ENCODE results near the gene DNAI4.
"Not testable (repeated sequence)": the region's sequence is repeated elsewhere in the genome, so short reads cannot be mapped to it uniquely, and the experiment has no call there.

The DNAI4 gene

DNA sequence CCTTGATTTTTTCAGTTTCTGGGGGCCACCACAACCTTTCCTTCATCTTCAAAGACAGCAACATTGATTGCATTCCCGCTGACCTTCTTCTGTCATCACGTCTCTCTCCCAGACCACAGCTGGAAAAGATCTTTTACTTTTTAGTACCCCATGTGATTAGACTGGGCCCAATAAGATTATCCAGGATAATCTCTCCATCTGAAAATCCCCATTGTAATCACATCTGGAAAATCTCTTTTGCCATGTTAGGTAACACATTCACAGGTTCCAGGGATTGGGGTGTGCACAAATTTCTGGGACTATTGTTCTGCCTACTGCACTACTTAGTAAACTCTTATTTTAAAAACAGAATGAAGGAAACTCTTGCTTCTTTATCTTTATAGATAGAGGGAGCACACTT is 76.5 kb downstream of the DNAI4 start:
- no peak overlapping the region for H3K4me3 ChIP-seq (ENCODE audit: low read depth, low read length)

DNA sequence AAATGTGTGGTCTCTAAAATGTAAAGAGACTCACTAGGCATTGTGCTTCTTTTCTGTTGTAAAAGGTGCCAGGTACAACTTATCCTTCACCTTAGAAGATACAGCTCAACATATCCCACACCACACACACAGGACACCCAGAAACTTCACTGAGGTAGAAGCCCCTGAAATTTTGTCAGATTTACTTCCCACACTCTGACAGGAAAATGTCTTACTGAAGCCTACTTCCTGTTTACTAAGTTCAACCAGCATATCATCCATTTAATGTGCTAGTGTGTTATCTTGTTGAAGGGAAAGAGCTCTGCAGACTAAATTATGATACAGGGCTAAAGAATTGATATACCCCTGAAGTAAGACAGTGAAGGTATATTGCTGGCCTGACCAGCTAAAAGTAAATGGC is 83.7 kb downstream of the DNAI4 start:
- H3K4me3 ChIP-seq (ENCODE audit: low read depth, low read length) = no peak overlapping the region

GRCh38 chr1:66834926-66835325 is 89.7 kb downstream of the DNAI4 start:
- no peak overlapping the region for H3K4me3 ChIP-seq (ENCODE audit: low read depth, low read length)

DNA sequence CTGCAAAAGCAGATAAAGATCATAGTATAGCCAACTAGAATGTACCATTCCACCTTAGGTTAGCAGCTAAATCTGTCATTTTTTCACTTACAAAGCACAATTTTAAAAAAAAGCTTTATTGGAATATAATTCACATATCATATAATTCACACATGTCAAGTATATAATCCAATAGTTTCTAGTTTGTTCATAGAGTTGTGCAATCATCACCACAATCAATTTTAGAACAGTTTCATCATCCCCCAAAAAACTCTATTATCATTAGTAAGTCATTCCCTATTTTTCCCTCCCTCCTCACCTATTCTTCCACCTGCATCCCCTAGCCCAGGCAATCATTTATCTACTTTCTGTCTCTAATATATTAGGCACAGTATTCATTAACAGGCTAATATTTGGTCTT is 91.5 kb downstream of the DNAI4 start:
- no peak overlapping the region for H3K4me3 ChIP-seq (ENCODE audit: low read depth, low read length)

GRCh38 chr1:66831529-66832239 is 93.0 kb downstream of the DNAI4 start:
- H3K4me3 ChIP-seq (ENCODE audit: low read depth, low read length) = no peak overlapping the region

- H3K4me3 ChIP-seq (ENCODE audit: low read depth, low read length) = no peak overlapping the region
Measured at GRCh38 chr1:66824771-66825170, 99.9 kb downstream of the DNAI4 start.

DNA sequence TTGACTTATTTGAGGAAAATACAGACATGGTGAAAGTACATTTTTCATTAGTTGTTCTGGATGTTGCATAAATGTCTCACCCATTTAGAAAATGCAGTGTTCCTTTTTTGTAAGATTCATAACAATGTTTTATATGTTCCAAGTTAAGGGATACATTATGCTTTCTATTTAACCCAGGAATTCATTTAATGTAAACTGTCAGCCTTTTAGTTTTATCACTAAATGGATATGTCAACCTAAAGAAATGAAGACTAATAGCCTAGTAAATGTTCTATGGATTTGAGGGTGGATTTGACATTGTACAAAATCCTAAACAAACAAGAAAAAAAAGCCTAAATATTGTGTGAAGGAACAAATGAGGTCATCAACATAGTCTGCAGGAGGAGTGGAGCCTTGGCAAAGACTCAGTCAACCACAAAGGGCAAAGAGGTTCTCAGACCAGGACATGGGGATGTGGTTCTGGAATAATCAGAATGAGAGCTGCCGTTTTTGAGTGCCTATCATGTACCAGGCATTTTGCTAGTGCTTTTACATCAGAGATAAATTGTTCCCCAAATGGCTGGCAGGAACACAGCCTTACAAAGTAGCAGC is 114.8 kb downstream of the DNAI4 start:
- no peak overlapping the region for H3K4me3 ChIP-seq (ENCODE audit: low read depth, low read length)

DNA sequence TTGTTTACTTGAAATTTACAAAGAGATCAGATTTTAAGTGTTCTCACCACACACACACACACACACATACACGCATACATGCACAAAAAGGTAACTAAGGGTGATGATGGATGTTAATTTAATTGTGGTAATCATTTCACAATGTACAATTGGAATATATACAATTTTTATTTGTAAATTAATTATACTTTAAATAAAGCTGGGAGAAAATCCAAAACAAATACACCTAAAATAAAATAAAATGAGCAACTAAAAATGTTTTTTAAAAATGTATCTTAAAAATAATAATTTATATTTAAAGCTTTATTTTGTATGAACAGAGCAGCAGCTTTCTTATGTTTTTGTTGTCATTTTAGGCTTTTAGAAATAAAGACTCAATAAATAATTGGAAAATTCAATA is 115.4 kb downstream of the DNAI4 start:
- H3K4me3 ChIP-seq (ENCODE audit: low read depth, low read length) = no peak overlapping the region

GRCh38 chr1:66795839-66796238 is 128.8 kb downstream of the DNAI4 start:
- H3K4me3 ChIP-seq (ENCODE audit: low read depth, low read length) = not testable (repeated sequence)

GRCh38 chr1:66791621-66792610 is 132.7 kb downstream of the DNAI4 start:
- no peak overlapping the region for H3K4me3 ChIP-seq (ENCODE audit: low read depth, low read length)

DNA sequence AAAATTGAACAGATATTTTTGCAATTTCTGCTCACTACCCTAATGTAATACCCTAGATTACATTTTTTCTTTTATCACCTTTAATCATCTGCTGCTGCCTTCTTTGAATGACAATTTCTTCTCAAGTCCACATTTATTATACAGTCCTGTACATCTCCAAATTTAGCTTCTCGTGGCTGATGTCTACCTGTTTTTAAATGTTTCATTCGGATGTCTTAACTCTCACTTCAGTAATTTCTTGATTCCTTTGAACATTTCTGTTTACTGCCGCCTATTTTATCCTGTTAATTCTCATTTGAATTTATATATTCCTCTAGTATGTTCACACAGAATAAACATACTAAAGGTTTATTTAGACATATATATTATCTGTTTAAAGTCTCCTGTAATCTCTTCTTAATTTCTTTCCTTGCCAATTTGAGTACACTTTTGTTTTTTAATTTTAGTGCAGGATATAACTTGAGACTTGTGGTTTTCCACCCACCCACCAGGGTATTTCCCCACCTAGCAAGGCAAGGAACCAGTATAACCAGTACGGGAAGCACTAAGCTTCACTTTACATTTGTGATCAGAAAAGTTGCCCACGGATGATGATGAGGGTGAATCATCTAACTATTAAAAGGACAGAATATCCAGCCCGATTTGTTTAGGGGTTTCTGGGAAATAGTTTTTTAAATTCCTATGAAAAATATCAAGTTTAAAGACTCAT is 136.3 kb downstream of the DNAI4 start:
- no peak overlapping the region for H3K4me3 ChIP-seq (ENCODE audit: low read depth, low read length)

DNA sequence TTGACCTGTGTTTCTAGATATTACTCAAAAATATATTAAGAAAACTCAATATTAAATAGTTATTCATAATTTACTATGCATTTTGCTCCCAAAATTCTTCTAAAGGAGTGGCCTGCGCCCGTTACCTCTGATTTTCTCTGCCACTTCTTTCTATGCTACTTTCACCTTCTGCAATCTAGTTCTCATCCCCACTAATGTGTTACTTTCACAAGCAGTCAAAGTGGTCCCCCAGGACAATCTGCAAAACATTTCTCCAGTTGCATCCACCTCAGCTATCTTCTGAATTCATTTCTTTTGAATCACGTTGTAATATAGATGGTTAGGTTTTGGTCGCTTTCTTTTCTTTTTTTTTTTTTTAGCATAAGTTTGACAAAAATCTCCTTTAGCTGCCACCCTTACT is 137.0 kb downstream of the DNAI4 start:
- H3K4me3 ChIP-seq (ENCODE audit: low read depth, low read length) = no peak overlapping the region

GRCh38 chr1:66785800-66786199 is 138.9 kb downstream of the DNAI4 start:
- H3K4me3 ChIP-seq (ENCODE audit: low read depth, low read length) = not testable (repeated sequence)

- no peak overlapping the region for H3K4me3 ChIP-seq (ENCODE audit: low read depth, low read length)
Measured at GRCh38 chr1:66779475-66780078, 145.1 kb downstream of the DNAI4 start.

- H3K4me3 ChIP-seq (ENCODE audit: low read depth, low read length) = no peak overlapping the region
Measured at GRCh38 chr1:66778969-66779368, 145.7 kb downstream of the DNAI4 start.

- H3K4me3 ChIP-seq (ENCODE audit: low read depth, low read length) = no peak overlapping the region
Measured at GRCh38 chr1:66778266-66778665, 146.4 kb downstream of the DNAI4 start.

- H3K4me3 ChIP-seq (ENCODE audit: low read depth, low read length) = no peak overlapping the region
Measured at GRCh38 chr1:66777831-66778230, 146.8 kb downstream of the DNAI4 start.

GRCh38 chr1:66775646-66776045 is 149.0 kb downstream of the DNAI4 start:
- H3K4me3 ChIP-seq (ENCODE audit: low read depth, low read length) = no peak overlapping the region

- no peak overlapping the region for H3K4me3 ChIP-seq (ENCODE audit: low read depth, low read length)
Measured at GRCh38 chr1:66774438-66774837, 150.2 kb downstream of the DNAI4 start.

DNA sequence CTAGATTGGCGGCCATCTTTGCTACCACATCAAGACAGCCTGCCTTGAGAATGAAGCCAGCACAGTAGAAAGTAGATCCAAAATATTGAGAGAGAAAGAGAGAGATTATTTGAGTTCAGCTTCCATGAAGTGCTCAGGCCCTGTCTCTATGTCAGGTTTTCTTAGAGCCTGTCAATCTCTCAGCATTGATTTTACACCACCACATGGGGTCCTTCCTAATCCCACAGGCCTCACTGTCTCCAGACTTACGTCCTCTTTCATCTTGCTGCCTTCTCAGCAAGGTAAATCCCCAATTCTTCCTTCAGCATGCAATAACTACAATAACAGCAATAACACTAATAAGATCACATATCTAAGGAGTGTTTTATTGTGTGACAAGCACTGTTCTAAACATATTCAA is 151.4 kb downstream of the DNAI4 start:
- no peak overlapping the region for H3K4me3 ChIP-seq (ENCODE audit: low read depth, low read length)

DNA sequence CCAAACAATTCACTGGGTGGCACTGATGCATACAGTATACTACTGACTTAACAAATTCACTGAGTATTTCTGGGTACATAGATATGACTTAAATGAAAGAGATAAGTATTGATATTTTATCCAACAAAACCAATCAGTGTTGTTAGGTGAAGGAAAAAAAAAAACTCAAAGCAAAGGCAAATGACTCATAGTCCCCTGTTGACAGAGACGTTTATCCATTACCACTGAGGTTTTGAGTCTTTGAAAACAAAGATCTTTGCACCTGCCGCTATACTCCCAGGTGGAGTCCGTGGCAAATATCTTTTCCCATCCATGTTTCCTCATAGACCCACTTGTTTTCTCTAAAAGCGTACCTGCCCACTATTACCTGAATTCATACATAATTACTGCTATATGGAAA is 154.0 kb downstream of the DNAI4 start:
- H3K4me3 ChIP-seq (ENCODE audit: low read depth, low read length) = no peak overlapping the region

All from iPS-11a (cell line).